GM12878 (cell line): ENCODE data around the gene NLGN2. TPM values are rescaled to one million over a fixed set of nuclear protein-coding genes. Genes with fewer than 3 reads are reported as not detected.

ENCODE experiments used
- ATF3 ChIP-seq: IDR thresholded peaks from 2 replicates; pipeline ENCODE4 v1.6.1; 2011; ENCODE audit warnings: low read depth, mild to moderate bottlenecking, low read length, moderate library complexity, borderline replicate concordance; ENCODE audit errors: extremely low read depth
- BCLAF1 ChIP-seq: fragments of 450-650 bp; IDR thresholded peaks from 2 replicates; pipeline ENCODE4 v1.6.1; 2017; ENCODE audit warnings: antibody characterized with exemption, mild to moderate bottlenecking, moderate library complexity
- CHD4 ChIP-seq: fragments of 200-600 bp; sonication (generic); IDR thresholded peaks from 2 replicates; pipeline ENCODE4 v1.6.1; 2016; ENCODE audit warnings: mild to moderate bottlenecking
- CREB1 ChIP-seq: IDR thresholded peaks from 2 replicates; pipeline ENCODE4 v1.6.1; 2012; ENCODE audit warnings: low read depth, mild to moderate bottlenecking, inconsistent platforms
- E2F4 ChIP-seq: IDR thresholded peaks from 2 replicates; pipeline ENCODE4 v1.6.1; 2012; ENCODE audit warnings: low read depth, low read length, improper control_type of control experiment
- EED ChIP-seq: sonication (generic); IDR thresholded peaks from 2 replicates; pipeline ENCODE4 v1.6.1; 2016; ENCODE audit warnings: antibody characterized with exemption, low read depth
- IKZF2 ChIP-seq, 2 experiments: fragments of 450-650 bp; IDR thresholded peaks; 2 replicates each; pipeline ENCODE4 v1.6.1; 2017; ENCODE audit warnings: mild to moderate bottlenecking in 2 of 2, moderate library complexity in 2 of 2
- JUND ChIP-seq: IDR thresholded peaks from 2 replicates; pipeline ENCODE4 v1.6.1; 2012; ENCODE audit warnings: low read depth, mild to moderate bottlenecking, low read length, improper control_type of control experiment, moderate library complexity
- NKRF ChIP-seq: fragments of 450-650 bp; conservative IDR thresholded peaks from 2 replicates; pipeline ENCODE4 v1.6.1; 2017; ENCODE audit warnings: mild to moderate bottlenecking, moderate library complexity
- NR2C1 ChIP-seq: fragments of 450-650 bp; IDR thresholded peaks from 2 replicates; pipeline ENCODE4 v1.6.1; 2017; ENCODE audit warnings: antibody characterized with exemption, mild to moderate bottlenecking, moderate library complexity
- PAX8 ChIP-seq: fragments of 450-650 bp; IDR thresholded peaks from 2 replicates; pipeline ENCODE4 v1.6.1; 2017; ENCODE audit warnings: mild to moderate bottlenecking, moderate library complexity
- PKNOX1 ChIP-seq: fragments of 450-650 bp; IDR thresholded peaks from 2 replicates; pipeline ENCODE4 v1.6.1; 2016; ENCODE audit warnings: mild to moderate bottlenecking
- SMAD1 ChIP-seq: fragments of 450-650 bp; IDR thresholded peaks from 2 replicates; pipeline ENCODE4 v1.6.1; 2018; ENCODE audit warnings: mild to moderate bottlenecking, low read depth; ENCODE audit not compliant: partially characterized antibody
- SMAD5 ChIP-seq: IDR thresholded peaks from 2 replicates; pipeline ENCODE4 v1.6.1; 2016; ENCODE audit warnings: antibody characterized with exemption, low read depth
- SMARCA5 ChIP-seq: fragments of 450-650 bp; IDR thresholded peaks from 2 replicates; pipeline ENCODE4 v1.6.1; 2017; ENCODE audit warnings: mild to moderate bottlenecking
- TBL1XR1 ChIP-seq: IDR thresholded peaks from 2 replicates; pipeline ENCODE4 v1.6.1; 2012; ENCODE audit warnings: low read depth, low read length, improper control_type of control experiment
- TCF3 ChIP-seq: IDR thresholded peaks from 2 replicates; pipeline ENCODE4 v1.6.1; 2012; ENCODE audit warnings: low read depth, mild to moderate bottlenecking, low read length, borderline replicate concordance; ENCODE audit not compliant: insufficient read depth
- TCF7 ChIP-seq: IDR thresholded peaks from 2 replicates; pipeline ENCODE4 v1.6.1; 2014; ENCODE audit warnings: antibody characterized with exemption, borderline replicate concordance
- USF2 ChIP-seq: IDR thresholded peaks from 2 replicates; pipeline ENCODE4 v1.6.1; 2011; ENCODE audit warnings: low read depth, low read length, improper control_type of control experiment, borderline replicate concordance
- WRNIP1 ChIP-seq: IDR thresholded peaks from 2 replicates; pipeline ENCODE4 v1.6.1; 2011; ENCODE audit warnings: low read depth, low read length, improper control_type of control experiment, borderline replicate concordance
- ZZZ3 ChIP-seq: IDR thresholded peaks from 2 replicates; pipeline ENCODE4 v1.6.1; 2011; ENCODE audit warnings: low read depth; ENCODE audit not compliant: control insufficient read depth, insufficient read length
- polyA plus RNA-seq, 11 experiments: library from polyadenylated mRNA; depleted of rRNA in 4 of 11; unstranded in 6 of 11; stranded (reverse) in 5 of 11; fragments of >200 nt; fragmentation: Nextera tagmentation in 4 of 11; fragmentation: Illumina TruSeq in 1 of 11; extraction: Ambion mirVana in 4 of 11; extraction: Trizol in 1 of 11; gene quantifications; 1 replicate in 1 of 11; 2 replicates in 10 of 11; pipeline versions ENCODE4 v1.2.1 to v1.2.3, GENCODE V29; 2011 to 2016; ENCODE audit warnings: inconsistent platforms in 2 of 11, missing spikeins in 2 of 11, low read depth in 1 of 11
- total RNA-seq, 4 experiments: library from RNA; depleted of rRNA in 3 of 4; stranded (reverse); fragments of >200 nt in 3 of 4; fragmentation: Illumina TruSeq in 1 of 4; extraction: Trizol in 1 of 4; gene quantifications; 2 replicates each; pipeline versions ENCODE4 v1.2.1 to v1.2.3, GENCODE V29; 2013 to 2021

The NLGN2 gene
- total and polyA plus RNA-seq, 10 of the 15 experiments (the other 5 are each of a cell fraction or from before 2014, with no cell fraction given), result 0.02 to 0.87 (median 0.11) TPM; not detected in 2

- no peak; the same call in 1 of the 2 replicates for TF ChIP-seq NKRF
- TF ChIP-seq SMARCA5, result 0 out of 2 replicates have a peak, but pooled peaks have one; percentile 53
- TF ChIP-seq PKNOX1, result no peak
- TF ChIP-seq ZZZ3, result no peak
- TF ChIP-seq EED, result no peak
- peak; percentile 79 for TF ChIP-seq SMAD1
- TF ChIP-seq CREB1, result 0 out of 2 replicates have a peak, but pooled peaks have one; percentile 7
- TF ChIP-seq CHD4, result no peak
- peak; percentile 54; the same call in 1 of the 2 replicates for TF ChIP-seq JUND
- no peak for TF ChIP-seq PAX8
- TF ChIP-seq IKZF2 (IDR thresholded peaks at IDR 0.05), result peak in 1 of 2 experiments; percentile 36; a peak in 2 of 4 replicates
- no peak for TF ChIP-seq SMAD5
- no peak for TF ChIP-seq NR2C1
- peak; percentile 15; the same call in 1 of the 2 replicates for TF ChIP-seq USF2
- no peak for TF ChIP-seq ATF3
- no peak for TF ChIP-seq TCF7
- TF ChIP-seq E2F4, result no peak
- no peak for TF ChIP-seq WRNIP1
- TF ChIP-seq BCLAF1, result peak; percentile 85
- TF ChIP-seq TCF3, result no peak
- TF ChIP-seq TBL1XR1, result no peak
Measured at GRCh38 chr17:7440113-7440833, 32.6 kb downstream of the NLGN2 start (continued).
